ENCODE measurements around the gene OTOG.

The OTOG gene

DNA sequence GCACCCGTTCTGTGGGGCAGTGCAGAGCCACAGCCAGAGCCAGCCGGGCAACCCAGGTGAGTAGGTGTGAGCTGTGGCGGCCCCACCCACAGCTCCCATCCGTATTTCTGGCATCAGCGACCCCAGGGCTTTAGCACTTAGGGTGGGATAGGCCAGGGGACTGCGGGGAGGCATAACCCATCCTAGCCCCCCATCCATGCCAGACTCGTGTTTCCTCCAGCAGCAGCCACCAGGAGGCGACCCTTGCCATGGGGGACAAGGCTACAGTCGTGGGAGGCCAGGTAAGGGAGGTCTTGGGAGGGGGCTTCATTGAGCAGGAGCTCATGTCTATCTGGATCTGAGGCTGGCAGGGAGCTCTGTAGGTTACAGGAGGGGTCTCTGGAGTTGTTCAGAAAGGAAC is 873 bp downstream of the OTOG start:
- H3K9ac ChIP-seq (ENCODE audit: low read depth, low read length), result no peak overlapping the region
- H3K4me1 ChIP-seq (ENCODE audit: insufficient read depth, low read length), result no peaks in the 10 kb centered on the region
- no peak overlapping the region for H2AFZ ChIP-seq (ENCODE audit: low read depth, low read length)
- H3K4me3 ChIP-seq (ENCODE audit: low read depth in 1 of 2, low read length in 2 of 2), result no peak overlapping the region
- TF ChIP-seq, protein P1, sequence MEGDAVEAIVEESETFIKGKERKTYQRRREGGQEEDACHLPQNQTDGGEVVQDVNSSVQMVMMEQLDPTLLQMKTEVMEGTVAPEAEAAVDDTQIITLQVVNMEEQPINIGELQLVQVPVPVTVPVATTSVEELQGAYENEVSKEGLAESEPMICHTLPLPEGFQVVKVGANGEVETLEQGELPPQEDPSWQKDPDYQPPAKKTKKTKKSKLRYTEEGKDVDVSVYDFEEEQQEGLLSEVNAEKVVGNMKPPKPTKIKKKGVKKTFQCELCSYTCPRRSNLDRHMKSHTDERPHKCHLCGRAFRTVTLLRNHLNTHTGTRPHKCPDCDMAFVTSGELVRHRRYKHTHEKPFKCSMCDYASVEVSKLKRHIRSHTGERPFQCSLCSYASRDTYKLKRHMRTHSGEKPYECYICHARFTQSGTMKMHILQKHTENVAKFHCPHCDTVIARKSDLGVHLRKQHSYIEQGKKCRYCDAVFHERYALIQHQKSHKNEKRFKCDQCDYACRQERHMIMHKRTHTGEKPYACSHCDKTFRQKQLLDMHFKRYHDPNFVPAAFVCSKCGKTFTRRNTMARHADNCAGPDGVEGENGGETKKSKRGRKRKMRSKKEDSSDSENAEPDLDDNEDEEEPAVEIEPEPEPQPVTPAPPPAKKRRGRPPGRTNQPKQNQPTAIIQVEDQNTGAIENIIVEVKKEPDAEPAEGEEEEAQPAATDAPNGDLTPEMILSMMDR (IDR thresholded peaks at IDR 0.05; ENCODE audit: borderline replicate concordance, extremely low read depth, low read length, poor library complexity, severe bottlenecking), result peak; percentile 37
- no peak for TF ChIP-seq EZH2 (IDR thresholded peaks at IDR 0.05; ENCODE audit: borderline replicate concordance, low read depth, low read length, severe bottlenecking)
- H3K27me3 ChIP-seq (ENCODE audit: insufficient read depth, low read length, poor library complexity), result no peaks in the 10 kb centered on the region
- no peaks in the 10 kb centered on the region for H3K79me2 ChIP-seq (ENCODE audit: insufficient read depth, low read length)
- no peak overlapping the region for H3K4me2 ChIP-seq (ENCODE audit: insufficient read depth, low read length)
- no peak overlapping the region for H3K27ac ChIP-seq (ENCODE audit: low read length)
- H4K20me1 ChIP-seq (ENCODE audit: insufficient read depth, low read length), result no peaks in the 10 kb centered on the region; the same call in 1 of the 2 replicates
- H3K36me3 ChIP-seq (ENCODE audit: insufficient read depth, low read length), result no peaks in the 10 kb centered on the region
- DNase-seq (no peak), ATAC-seq (ENCODE audit: insufficient read depth, low read depth) (no peak)
- H3K9me3 ChIP-seq (ENCODE audit: insufficient read depth, low read length, severe bottlenecking), result no peaks in the 10 kb centered on the region

DNA sequence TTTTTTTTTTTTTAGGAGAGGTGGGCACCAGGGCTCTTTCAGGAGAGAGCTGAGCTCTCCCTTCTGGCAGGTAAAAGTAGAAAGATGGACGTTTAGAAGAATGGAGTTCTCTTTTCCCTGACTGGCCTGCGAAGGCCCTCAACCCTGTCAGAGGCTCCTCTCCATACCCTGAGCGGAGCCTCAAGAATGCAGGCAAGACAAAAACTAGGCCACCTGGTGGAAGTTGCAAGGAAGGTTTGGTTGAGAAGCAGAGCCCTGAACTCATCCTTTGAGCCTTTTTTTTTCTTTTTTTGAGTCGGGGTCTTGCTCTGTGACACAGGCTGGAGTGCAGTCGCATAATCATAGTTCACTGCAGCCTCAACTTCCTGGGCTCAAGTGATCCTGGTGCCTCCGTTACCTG is 1.4 kb downstream of the OTOG start:
- Histone ChIP-seq H4K20me1 (ENCODE audit: insufficient read depth, low read length) (no peaks in the 10 kb centered on the region; the same call in 1 of the 2 replicates), H3K9me3 (ENCODE audit: insufficient read depth, low read length, severe bottlenecking) (no peaks in the 10 kb centered on the region), H3K4me2 (ENCODE audit: insufficient read depth, low read length) (no peak overlapping the region), H3K36me3 (ENCODE audit: insufficient read depth, low read length) (no peaks in the 10 kb centered on the region), H3K79me2 (ENCODE audit: insufficient read depth, low read length) (no peaks in the 10 kb centered on the region), H3K27me3 (ENCODE audit: insufficient read depth, low read length, poor library complexity) (no peaks in the 10 kb centered on the region), H2AFZ (ENCODE audit: low read depth, low read length) (no peak overlapping the region), H3K4me1 (ENCODE audit: insufficient read depth, low read length) (no peaks in the 10 kb centered on the region), H3K4me3 (ENCODE audit: low read depth in 1 of 2, low read length in 2 of 2) (no peak overlapping the region), H3K9ac (ENCODE audit: low read depth, low read length) (no peak overlapping the region), H3K27ac (ENCODE audit: low read length) (no peak overlapping the region)
- ATAC-seq (ENCODE audit: insufficient read depth, low read depth) (0 out of 3 replicates have a peak, but pooled peaks have one; percentile 42), DNase-seq (no peak)
- no peak for TF ChIP-seq EZH2 (IDR thresholded peaks at IDR 0.05; ENCODE audit: borderline replicate concordance, low read depth, low read length, severe bottlenecking)
- TF ChIP-seq, protein P1 (IDR thresholded peaks at IDR 0.05; ENCODE audit: borderline replicate concordance, extremely low read depth, low read length, poor library complexity, severe bottlenecking), result peak; percentile 9

DNA sequence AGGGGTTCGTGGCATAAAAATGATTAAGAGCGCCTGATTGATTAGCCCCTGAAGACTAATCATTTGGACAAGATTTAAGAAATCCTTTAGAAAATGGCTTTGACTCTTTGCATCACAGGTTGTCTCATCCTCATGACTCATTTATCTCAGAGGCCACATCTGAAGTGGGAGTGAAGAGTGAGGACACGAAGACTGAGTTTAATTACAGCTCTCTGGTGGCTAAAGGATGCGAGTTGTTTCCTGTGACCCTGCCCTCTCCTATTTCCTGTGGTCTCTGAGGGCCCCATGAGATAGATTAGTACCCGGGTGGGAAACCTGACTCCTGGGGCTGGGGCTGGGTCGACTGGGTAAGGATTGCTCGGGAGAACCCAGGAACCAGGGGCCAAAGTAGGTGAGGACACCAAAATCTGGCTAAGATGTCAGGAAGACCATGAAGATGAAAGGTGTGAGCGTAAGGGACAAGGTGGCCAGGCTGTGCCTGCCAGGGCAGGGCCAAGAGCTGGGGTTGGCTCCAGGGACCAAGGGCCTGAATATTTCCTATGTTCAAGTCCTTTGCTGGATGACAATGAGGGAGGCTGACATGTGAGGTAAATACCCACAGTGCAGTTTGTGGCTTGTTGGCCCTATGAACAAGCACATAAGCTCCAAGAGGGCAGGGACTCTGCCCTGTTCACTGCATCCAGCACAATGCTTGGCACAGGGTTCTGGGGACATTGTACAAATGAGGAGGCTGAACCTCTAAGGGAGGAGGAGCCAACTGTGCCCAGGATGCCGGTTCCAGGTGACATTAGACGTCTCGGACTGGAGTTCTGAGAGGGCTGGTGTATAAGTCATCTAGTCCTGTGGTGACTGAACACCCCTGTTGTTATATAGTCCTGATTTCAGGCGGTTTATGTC is 3.6 kb downstream of the OTOG start:
- no peaks in the 10 kb centered on the region for H3K9me3 ChIP-seq (ENCODE audit: insufficient read depth, low read length, severe bottlenecking)
- H3K27me3 ChIP-seq (ENCODE audit: insufficient read depth, low read length, poor library complexity), result peaks cover 9% of the 10 kb centered on the region
- no peak overlapping the region for H3K9ac ChIP-seq (ENCODE audit: low read depth, low read length)
- no peak overlapping the region for H2AFZ ChIP-seq (ENCODE audit: low read depth, low read length)
- DNase-seq (no peak), ATAC-seq (ENCODE audit: insufficient read depth, low read depth) (no peak; the same call in 2 of the 3 replicates)
- no peaks in the 10 kb centered on the region for H3K4me1 ChIP-seq (ENCODE audit: insufficient read depth, low read length)
- H3K4me3 ChIP-seq (ENCODE audit: low read depth in 1 of 2, low read length in 2 of 2), result no peak overlapping the region
- no peak overlapping the region for H3K27ac ChIP-seq (ENCODE audit: low read length)
- TF ChIP-seq, protein P1 (IDR thresholded peaks at IDR 0.05; ENCODE audit: borderline replicate concordance, extremely low read depth, low read length, poor library complexity, severe bottlenecking), result no peak
- no peak for TF ChIP-seq EZH2 (IDR thresholded peaks at IDR 0.05; ENCODE audit: borderline replicate concordance, low read depth, low read length, severe bottlenecking)
- H3K36me3 ChIP-seq (ENCODE audit: insufficient read depth, low read length), result no peaks in the 10 kb centered on the region
- H4K20me1 ChIP-seq (ENCODE audit: insufficient read depth, low read length), result no peaks in the 10 kb centered on the region; the same call in 1 of the 2 replicates
- no peak overlapping the region for H3K4me2 ChIP-seq (ENCODE audit: insufficient read depth, low read length)
- no peaks in the 10 kb centered on the region for H3K79me2 ChIP-seq (ENCODE audit: insufficient read depth, low read length)
